H1 (cell line): ENCODE data around the gene CYRIA. TPM values are rescaled to one million over a fixed set of nuclear protein-coding genes. Genes with fewer than 3 reads are reported as not detected.

Experiments
- CTCF ChIA-PET: fragments of 300-600 bp; sonication (Branson Sonifier 250); formaldehyde crosslinking; loops from one replicate; lab custom pipeline; 2021; ENCODE audit not compliant: partially characterized antibody; lab: Charles Lee
- POLR2A ChIA-PET: fragments of 300-600 bp; sonication (Branson Sonifier 250); formaldehyde crosslinking; loops from one replicate; lab custom pipeline; 2021; ENCODE audit warnings: inconsistent platforms; ENCODE audit not compliant: partially characterized antibody; lab: Charles Lee
- DNase-seq, 2 experiments: peaks; one replicate each; pipeline versions ENCODE4 v3.0.0 to v3.0.0-alpha.2; 2010 to 2022; ENCODE audit warnings: low spot score in 2 of 2, low read depth in 1 of 2, mixed read lengths in 1 of 2
- FAIRE-seq: peaks from 2 replicates; lab custom pipeline; 2011; peaks lifted over from hg19 to GRCh38; lab: Jason Lieb, UNC
- H2AFZ ChIP-seq: 2 replicates; pipeline ENCODE4 v1.8.1; 2012; ENCODE audit warnings: low read length, inconsistent platforms
- H2AK5ac ChIP-seq: 2 replicates; pipeline ENCODE4 v1.6.1; 2013; ENCODE audit warnings: low read depth, low read length
- H2BK120ac ChIP-seq: replicated peaks from 2 replicates; pipeline ENCODE3; 2013; ENCODE audit warnings: low read depth, low read length, inconsistent platforms
- H2BK12ac ChIP-seq: 2 replicates; pipeline ENCODE4 v1.6.1; 2013; ENCODE audit warnings: low read depth, low read length
- H2BK15ac ChIP-seq: 2 replicates; pipeline ENCODE4 v1.6.1; 2013; ENCODE audit warnings: low read length
- H2BK20ac ChIP-seq: 2 replicates; pipeline ENCODE4 v1.6.1; 2013; ENCODE audit warnings: low read length
- H2BK5ac ChIP-seq: 2 replicates; pipeline ENCODE4 v1.6.1; 2013; ENCODE audit warnings: low read depth, low read length
- H3K14ac ChIP-seq: 2 replicates; pipeline ENCODE4 v1.6.1; 2013; ENCODE audit warnings: inconsistent platforms; ENCODE audit not compliant: insufficient read length
- H3K18ac ChIP-seq: 2 replicates; pipeline ENCODE4 v1.6.1; 2013; ENCODE audit warnings: low read length; ENCODE audit errors: extremely low read depth
- H3K23ac ChIP-seq: 2 replicates; pipeline ENCODE4 v1.6.1; 2013; ENCODE audit warnings: inconsistent platforms; ENCODE audit not compliant: insufficient read length
- H3K23me2 ChIP-seq: 2 replicates; pipeline ENCODE4 v1.6.1; 2013; ENCODE audit warnings: low read depth, low read length
- H3K27ac ChIP-seq: 2 replicates; pipeline ENCODE4 v1.6.1; 2011; ENCODE audit warnings: low read depth, low read length, inconsistent platforms
- H3K27me3 ChIP-seq, 4 experiments: replicated peaks in 1 of 4; 1 replicate in 1 of 4; 2 replicates in 3 of 4; pipeline versions ENCODE4 v1.6.1 to v1.8.1; 2011 to 2013; ENCODE audit warnings: low read length in 3 of 4, mild to moderate bottlenecking in 3 of 4, inconsistent platforms in 2 of 4, mixed read lengths in 2 of 4, moderate library complexity in 1 of 4; ENCODE audit not compliant: control insufficient read depth in 3 of 4, insufficient read depth in 3 of 4; ENCODE audit errors: extremely low read depth in 1 of 4
- H3K36me3 ChIP-seq, 4 experiments: 2 replicates each; pipeline versions ENCODE4 v1.6.1 to v1.8.1; 2011 to 2013; ENCODE audit warnings: mild to moderate bottlenecking in 4 of 4, low read length in 3 of 4, moderate library complexity in 2 of 4, control low read depth in 1 of 4, inconsistent platforms in 1 of 4; ENCODE audit not compliant: insufficient read depth in 4 of 4, control insufficient read depth in 2 of 4
- H3K4ac ChIP-seq: replicated peaks from 2 replicates; pipeline ENCODE3; 2013; ENCODE audit warnings: low read length, low read depth, mixed read lengths, inconsistent platforms; ENCODE audit not compliant: insufficient read length
- H3K4me1 ChIP-seq, 4 experiments: replicated peaks in 1 of 4; 1 replicate in 1 of 4; 2 replicates in 3 of 4; pipeline versions ENCODE4 v1.6.1 to v1.8.1; 2011 to 2013; ENCODE audit warnings: low read length in 3 of 4, inconsistent platforms in 2 of 4, mixed read lengths in 1 of 4; ENCODE audit not compliant: insufficient read depth in 4 of 4, control insufficient read depth in 3 of 4
- H3K4me2 ChIP-seq, 2 experiments: 2 replicates each; pipeline versions ENCODE4 v1.6.1 to v1.8.1; 2011 to 2013; ENCODE audit warnings: low read depth in 2 of 2, low read length in 2 of 2, control low read depth in 1 of 2, inconsistent platforms in 1 of 2, mild to moderate bottlenecking in 1 of 2; ENCODE audit not compliant: insufficient read depth in 1 of 2
- H3K4me3 ChIP-seq, 4 experiments: fragments of 200-600, 300-600 bp in 1 of 4; sonication (generic), shearing (Covaris generic), sonication (Bioruptor Twin) in 1 of 4; 2 replicates each; pipeline versions ENCODE4 v1.5.1 to v1.8.1; 2011 to 2016; ENCODE audit warnings: low read length in 4 of 4, low read depth in 3 of 4, control low read depth in 2 of 4, inconsistent platforms in 2 of 4, mild to moderate bottlenecking in 2 of 4, mixed read lengths in 1 of 4, moderate library complexity in 1 of 4; ENCODE audit not compliant: insufficient read depth in 2 of 4; ENCODE audit errors: extremely low read depth in 1 of 4
- H3K56ac ChIP-seq: replicated peaks from 2 replicates; pipeline ENCODE3; 2013; ENCODE audit warnings: low read depth, mild to moderate bottlenecking, mixed read lengths, low read length, inconsistent platforms; ENCODE audit not compliant: insufficient read length
- H3K79me1 ChIP-seq: 2 replicates; pipeline ENCODE4 v1.6.1; 2013; ENCODE audit warnings: low read depth, low read length, control low read depth
- H3K79me2 ChIP-seq, 2 experiments: 2 replicates each; pipeline versions ENCODE4 v1.6.1 to v1.8.1; 2012 to 2013; ENCODE audit warnings: low read length in 2 of 2, mild to moderate bottlenecking in 2 of 2, inconsistent platforms in 1 of 2; ENCODE audit not compliant: insufficient read depth in 2 of 2, control insufficient read depth in 1 of 2
- H3K9ac ChIP-seq, 4 experiments: replicated peaks in 1 of 4; 1 replicate in 1 of 4; 2 replicates in 3 of 4; pipeline versions ENCODE4 v1.6.1 to v1.8.1; 2011 to 2013; ENCODE audit warnings: low read depth in 3 of 4, low read length in 3 of 4, control low read depth in 2 of 4, mild to moderate bottlenecking in 2 of 4, moderate library complexity in 2 of 4, inconsistent platforms in 1 of 4; ENCODE audit errors: extremely low read depth in 1 of 4
- H3K9me3 ChIP-seq, 2 experiments: 2 replicates each; pipeline versions ENCODE4 v1.6.1 to v1.8.1; 2012 to 2013; ENCODE audit warnings: mild to moderate bottlenecking in 2 of 2, moderate library complexity in 2 of 2, control low read depth in 1 of 2, inconsistent platforms in 1 of 2, low read depth in 1 of 2, low read length in 1 of 2, mixed read lengths in 1 of 2; ENCODE audit not compliant: insufficient read depth in 2 of 2
- H4K20me1 ChIP-seq, 2 experiments: replicated peaks in 1 of 2; 2 replicates each; pipeline versions ENCODE3 to v1.8.1; 2011 to 2013; ENCODE audit warnings: inconsistent platforms in 2 of 2, low read length in 2 of 2, mild to moderate bottlenecking in 1 of 2; ENCODE audit not compliant: insufficient read depth in 2 of 2, control insufficient read depth in 1 of 2
- H4K5ac ChIP-seq: 2 replicates; pipeline ENCODE4 v1.6.1; 2013; ENCODE audit warnings: low read length, low read depth, mixed read lengths, inconsistent platforms; ENCODE audit not compliant: insufficient read length
- H4K8ac ChIP-seq: 2 replicates; pipeline ENCODE4 v1.8.0; 2013; ENCODE audit warnings: mild to moderate bottlenecking, moderate library complexity, low read length, inconsistent platforms; ENCODE audit not compliant: insufficient read depth; ENCODE audit errors: extremely low read depth
- H4K91ac ChIP-seq: replicated peaks from 2 replicates; pipeline ENCODE3; 2013; ENCODE audit warnings: low read length, mixed read lengths, inconsistent platforms; ENCODE audit not compliant: insufficient read length
- BCL11A ChIP-seq, 2 experiments: IDR thresholded peaks; one replicate each; pipeline ENCODE4 v1.6.1; 2011; ENCODE audit warnings: low read depth in 2 of 2, low read length in 2 of 2, mild to moderate bottlenecking in 2 of 2
- CBX8 ChIP-seq: fragments of 300-800, 300-1000 bp; sonication (generic); IDR thresholded peaks from 2 replicates; pipeline ENCODE4 v1.7.1; 2016; ENCODE audit warnings: low read depth, low read length, borderline replicate concordance
- CEBPB ChIP-seq: IDR thresholded peaks from 2 replicates; pipeline ENCODE4 v1.6.1; 2012; ENCODE audit warnings: low read depth, low read length
- CHD1 ChIP-seq: IDR thresholded peaks from 2 replicates; pipeline ENCODE4 v1.6.1; 2012; ENCODE audit warnings: low read depth, low read length, improper control_type of control experiment
- EP300 ChIP-seq, 2 experiments: IDR thresholded peaks; 1 replicate in 1 of 2; 2 replicates in 1 of 2; pipeline ENCODE4 v1.6.1; 2011 to 2012; ENCODE audit warnings: low read depth in 2 of 2, low read length in 2 of 2, mild to moderate bottlenecking in 2 of 2, borderline replicate concordance in 1 of 2, inconsistent platforms in 1 of 2, moderate library complexity in 1 of 2
- GTF2F1 ChIP-seq: IDR thresholded peaks from 2 replicates; pipeline ENCODE4 v1.6.1; 2012; ENCODE audit warnings: low read depth, low read length, improper control_type of control experiment, borderline replicate concordance
- HDAC2 ChIP-seq, 2 experiments: fragments of 300-600 bp in 1 of 2; sonication (generic) in 1 of 2; IDR thresholded peaks; 2 replicates each; pipeline ENCODE4 v1.6.1; 2011 to 2012; ENCODE audit warnings: low read depth in 2 of 2, low read length in 2 of 2, mild to moderate bottlenecking in 2 of 2, moderate library complexity in 2 of 2, borderline replicate concordance in 1 of 2, inconsistent platforms in 1 of 2
- HDAC6 ChIP-seq: IDR thresholded peaks from one replicate; pipeline ENCODE4 v1.7.1; 2012; ENCODE audit warnings: low read depth, mild to moderate bottlenecking, inconsistent platforms, low read length, moderate library complexity
- JUND ChIP-seq: IDR thresholded peaks from 2 replicates; pipeline ENCODE4 v1.6.1; 2011; ENCODE audit warnings: mild to moderate bottlenecking, improper control_type of control experiment, low read length
- POU5F1 ChIP-seq: IDR thresholded peaks from 2 replicates; pipeline ENCODE4 v1.6.1; 2011; ENCODE audit warnings: low read depth, mild to moderate bottlenecking, low read length, moderate library complexity
- SAP30 ChIP-seq: fragments of 300-600 bp; sonication (generic); IDR thresholded peaks from 2 replicates; pipeline ENCODE4 v1.7.1; 2012; ENCODE audit warnings: low read length, moderate library complexity, mild to moderate bottlenecking, inconsistent platforms; ENCODE audit not compliant: insufficient read depth, insufficient replicate concordance
- SIN3A ChIP-seq, 2 experiments: IDR thresholded peaks in 1 of 2; conservative IDR thresholded peaks in 1 of 2; 2 replicates each; pipeline ENCODE4 v1.6.1; 2011 to 2012; ENCODE audit warnings: low read length in 2 of 2, improper control_type of control experiment in 1 of 2, low read depth in 1 of 2, mild to moderate bottlenecking in 1 of 2
- SRF ChIP-seq: IDR thresholded peaks from 2 replicates; pipeline ENCODE4 v1.6.1; 2011; ENCODE audit warnings: mild to moderate bottlenecking, low read depth, low read length, moderate library complexity
- WGBS, 2 experiments: shearing (Covaris generic) in 1 of 2; methylation state at CpG; one replicate each; pipeline versions ENCODE4 v1.1.6 to v1.1.7; 2013 to 2015; ENCODE audit warnings: low lambda C conversion rate in 2 of 2, mixed read lengths in 2 of 2, inconsistent platforms in 1 of 2, low coverage in 1 of 2, missing lambda C conversion rate in 1 of 2; ENCODE audit not compliant: insufficient replicate concordance in 2 of 2, insufficient coverage in 1 of 2, insufficient read length in 1 of 2; ENCODE audit errors: extremely low coverage in 1 of 2, missing lambda C conversion rate in 1 of 2; 5-methylcytosine and 5-hydroxymethylcytosine counted together
- polyA plus RNA-seq, 7 experiments: library from polyadenylated mRNA; depleted of rRNA in 3 of 7; stranded (reverse) in 5 of 7; unstranded in 2 of 7; fragments of >200 nt in 5 of 7; fragments of 200-250 nt in 2 of 7; gene quantifications; 1 replicate in 5 of 7; 2 replicates in 1 of 7; 4 replicates in 1 of 7; pipeline versions ENCODE4 v1.2.1 to v1.2.3, GENCODE V29; 2011 to 2013; ENCODE audit warnings: missing spikeins in 2 of 7, mixed read lengths in 2 of 7
- total RNA-seq: library from RNA; stranded (reverse); fragmentation: NEBNext Ultra II Directional; extraction: Animal tissue kit (Norgen Biotek cat#: 25700); gene quantifications from 2 replicates; pipeline ENCODE4 v1.2.1, GENCODE V29; 2021

Gene CYRIA
- total and polyA plus RNA-seq, 2 of the 8 experiments (the other 6 are each of a cell fraction or from before 2014, with no cell fraction given): 1.5 to 9.8 TPM

- ChIA-PET CTCF (interaction anchor here (1.5 to 2.7 kb wide), 4 partner anchors 15 to 124 kb away, joined by 4 to 14 read pairs (median 8); no protein-coding TSS in a partner anchor), POLR2A (interaction anchor here (0.9 kb wide), 1 partner anchor 10 kb away, joined by 3 read pairs; no protein-coding TSS in a partner anchor)
- Histone ChIP-seq H2BK12ac (no peak overlapping the region), H3K4me3 (no peak overlapping the region), H3K4ac (no peak overlapping the region), H2AK5ac (no peak overlapping the region), H3K9ac (no peak overlapping the region), H3K27me3 (no peaks in the 10 kb centered on the region), H2BK20ac (no peak overlapping the region), H2BK15ac (no peak overlapping the region), H3K18ac (no peak overlapping the region), H3K23me2 (no peaks in the 10 kb centered on the region), H2AFZ (no peak overlapping the region), H3K79me1 (peaks cover 4% of the 10 kb centered on the region), H3K23ac (no peak overlapping the region), H4K8ac (no peak overlapping the region), H3K27ac (no peak overlapping the region), H3K79me2 (no peaks in the 10 kb centered on the region), H4K91ac (no peak overlapping the region), H3K36me3 (no peaks in the 10 kb centered on the region), H2BK5ac (no peak overlapping the region), H3K14ac (no peak overlapping the region), H2BK120ac (no peak overlapping the region), H3K9me3 (peaks cover 0 to 4% of the 10 kb centered on the region in 2 experiments; a peak in 1 of 4 replicates), H3K4me2 (no peak overlapping the region), H3K4me1 (no peaks in the 10 kb centered on the region; a peak in 1 of 7 replicates), H4K20me1 (no peaks in the 10 kb centered on the region), H3K56ac (no peak overlapping the region), H4K5ac (no peak overlapping the region)
- FAIRE-seq: no peak
- WGBS, 2 experiments: 81% methylated on average over 7 of the region's 7 CpGs; no CpG with 5 or more reads in 1 of the 2 experiments
- DNase-seq: no peak
- no peak for TF ChIP-seq CEBPB
- no peak for TF ChIP-seq BCL11A (IDR thresholded peaks at IDR 0.05; ENCODE audit: low read depth in 2 of 2, low read length in 2 of 2)
- no peak for TF ChIP-seq SIN3A (conservative IDR thresholded peaks at IDR 0.05 in 1 of 2, IDR thresholded peaks at IDR 0.05 in 1 of 2; ENCODE audit: low read depth in 1 of 2, low read length in 2 of 2)
- no peak for TF ChIP-seq JUND
- no peak for TF ChIP-seq CBX8
- no peak for TF ChIP-seq GTF2F1
- no peak for TF ChIP-seq SAP30
- TF ChIP-seq SRF: no peak
- no peak for TF ChIP-seq POU5F1
- no peak for TF ChIP-seq HDAC6
- no peak for TF ChIP-seq CHD1
- TF ChIP-seq EP300 (IDR thresholded peaks at IDR 0.05; ENCODE audit: borderline replicate concordance in 1 of 2, low read depth in 2 of 2, low read length in 2 of 2): no peak
- no peak for TF ChIP-seq HDAC2 (IDR thresholded peaks at IDR 0.05; ENCODE audit: borderline replicate concordance in 1 of 2, low read depth in 2 of 2, low read length in 2 of 2)
These were observed 33.0 kb downstream of the CYRIA start for GRCh38 chr2:16632598-16632997.
